AG09309 (cell line): ENCODE measurements around the gene GRIN3B.

Experiments used
- DNase-seq: peaks from one replicate; pipeline ENCODE4 v3.0.0-alpha.2; 2010; ENCODE audit warnings: low read depth
- H3K4me3 ChIP-seq: 2 replicates; pipeline ENCODE4 v1.5.1; 2011; ENCODE audit warnings: mild to moderate bottlenecking, low read depth, low read length, moderate library complexity; ENCODE audit not compliant: control insufficient read depth
- CTCF ChIP-seq: IDR thresholded peaks from 2 replicates; pipeline ENCODE4 v1.5.1; 2011; ENCODE audit warnings: mild to moderate bottlenecking, low read depth, low read length, inconsistent platforms; ENCODE audit not compliant: insufficient read depth, control insufficient read depth; ENCODE audit errors: missing control alignments

GRIN3B gene

GRCh38 chr19:1058112-1058511 lies 57.9 kb downstream of the GRIN3B start:
- TF ChIP-seq CTCF, result no peak
- H3K4me3 ChIP-seq, result no peak overlapping the region
- no peak for DNase-seq
